HEK293 (cell line): Measurements from ENCODE around the gene PHACTR3.

Source experiments
- AEBP2 ChIP-seq: fragments of 450-650 bp; formaldehyde crosslinking; IDR thresholded peaks from 2 replicates; pipeline ENCODE4 v1.5.1; 2016; ENCODE audit warnings: missing biosample characterization, missing genetic modification characterization, borderline replicate concordance
- ELK4 ChIP-seq: IDR thresholded peaks from 2 replicates; pipeline ENCODE4 v1.6.1; 2011; ENCODE audit warnings: mild to moderate bottlenecking, low read depth, low read length, borderline replicate concordance
- GLIS1 ChIP-seq: fragments of 450-650 bp; formaldehyde crosslinking; IDR thresholded peaks from 2 replicates; pipeline ENCODE4 v1.5.1; 2016; ENCODE audit warnings: missing biosample characterization, missing genetic modification characterization
- KLF17 ChIP-seq: fragments of 450-650 bp; formaldehyde crosslinking; IDR thresholded peaks from 2 replicates; pipeline ENCODE4 v1.5.1; 2016; ENCODE audit warnings: missing biosample characterization, missing genetic modification characterization
- KLF7 ChIP-seq: fragments of 450-650 bp; formaldehyde crosslinking; IDR thresholded peaks from 2 replicates; pipeline ENCODE4 v1.5.1; 2016; ENCODE audit warnings: missing biosample characterization, missing genetic modification characterization, borderline replicate concordance
- MEIS1 ChIP-seq: sonication (generic); formaldehyde crosslinking; IDR thresholded peaks from 2 replicates; pipeline ENCODE4 v1.8.1; 2022; ENCODE audit warnings: missing genetic modification reagents, mild to moderate bottlenecking, borderline replicate concordance
- OVOL3 ChIP-seq: fragments of 450-650 bp; formaldehyde crosslinking; IDR thresholded peaks from 2 replicates; pipeline ENCODE4 v1.5.1; 2016; ENCODE audit warnings: missing biosample characterization, missing genetic modification characterization
- SCRT1 ChIP-seq: fragments of 450-650 bp; formaldehyde crosslinking; IDR thresholded peaks from 2 replicates; pipeline ENCODE4 v1.5.1; 2016; ENCODE audit warnings: missing biosample characterization, missing genetic modification characterization, borderline replicate concordance
- SP7 ChIP-seq: fragments of 450-650 bp; formaldehyde crosslinking; IDR thresholded peaks from 2 replicates; pipeline ENCODE4 v1.5.1; 2016; ENCODE audit warnings: missing biosample characterization, missing genetic modification characterization
- TSHZ1 ChIP-seq: fragments of 450-650 bp; formaldehyde crosslinking; IDR thresholded peaks from 2 replicates; pipeline ENCODE4 v1.5.1; 2016; ENCODE audit warnings: missing biosample characterization, missing genetic modification characterization, borderline replicate concordance
- WT1 ChIP-seq: fragments of 450-650 bp; formaldehyde crosslinking; IDR thresholded peaks from 2 replicates; pipeline ENCODE4 v1.5.1; 2016; ENCODE audit warnings: missing biosample characterization, missing genetic modification characterization
- ZBTB17 ChIP-seq: fragments of 450-650 bp; formaldehyde crosslinking; IDR thresholded peaks from 2 replicates; pipeline ENCODE4 v1.5.1; 2016; ENCODE audit warnings: missing biosample characterization, missing genetic modification characterization
- ZBTB26 ChIP-seq: fragments of 450-650 bp; formaldehyde crosslinking; optimal IDR thresholded peaks from 2 replicates; pipeline ENCODE3; 2016; ENCODE audit warnings: missing biosample characterization, mild to moderate bottlenecking, missing genetic modification characterization
- ZFP3 ChIP-seq: fragments of 450-650 bp; formaldehyde crosslinking; IDR thresholded peaks from 2 replicates; pipeline ENCODE4 v1.5.1; 2016; ENCODE audit warnings: low read depth, missing biosample characterization, missing genetic modification characterization
- ZNF10 ChIP-seq: fragments of 450-650 bp; formaldehyde crosslinking; IDR thresholded peaks from 2 replicates; pipeline ENCODE4 v1.5.1; 2017; ENCODE audit warnings: missing biosample characterization, missing genetic modification characterization
- ZNF121 ChIP-seq: fragments of 450-650 bp; formaldehyde crosslinking; IDR thresholded peaks from 2 replicates; pipeline ENCODE4 v1.5.1; 2016; ENCODE audit warnings: missing biosample characterization, missing genetic modification characterization
- ZNF133 ChIP-seq: fragments of 450-650 bp; formaldehyde crosslinking; IDR thresholded peaks from 2 replicates; pipeline ENCODE4 v1.5.1; 2016; ENCODE audit warnings: missing biosample characterization, missing genetic modification characterization
- ZNF174 ChIP-seq: fragments of 450-650 bp; formaldehyde crosslinking; IDR thresholded peaks from 2 replicates; pipeline ENCODE4 v1.5.0; 2017; ENCODE audit warnings: missing biosample characterization, mild to moderate bottlenecking, missing genetic modification characterization
- ZNF175 ChIP-seq: fragments of 450-650 bp; formaldehyde crosslinking; IDR thresholded peaks from 2 replicates; pipeline ENCODE4 v1.5.1; 2016; ENCODE audit warnings: missing biosample characterization, missing genetic modification characterization
- ZNF214 ChIP-seq: fragments of 450-650 bp; formaldehyde crosslinking; IDR thresholded peaks from 2 replicates; pipeline ENCODE4 v1.5.1; 2017; ENCODE audit warnings: missing biosample characterization, mild to moderate bottlenecking, missing genetic modification characterization, borderline replicate concordance
- ZNF221 ChIP-seq: fragments of 450-650 bp; formaldehyde crosslinking; IDR thresholded peaks from 2 replicates; pipeline ENCODE4 v1.5.1; 2017; ENCODE audit warnings: missing biosample characterization, missing genetic modification characterization, borderline replicate concordance
- ZNF223 ChIP-seq: fragments of 450-650 bp; formaldehyde crosslinking; IDR thresholded peaks from 2 replicates; pipeline ENCODE4 v1.5.1; 2016; ENCODE audit warnings: missing biosample characterization, missing genetic modification characterization
- ZNF292 ChIP-seq: fragments of 450-650 bp; formaldehyde crosslinking; IDR thresholded peaks from 2 replicates; pipeline ENCODE4 v1.5.1; 2016; ENCODE audit warnings: low read depth, missing biosample characterization, missing genetic modification characterization, borderline replicate concordance
- ZNF335 ChIP-seq: fragments of 450-650 bp; formaldehyde crosslinking; conservative IDR thresholded peaks from 2 replicates; pipeline ENCODE4 v1.5.1; 2016; ENCODE audit warnings: missing biosample characterization, missing genetic modification characterization
- ZNF350 ChIP-seq: fragments of 450-650 bp; formaldehyde crosslinking; IDR thresholded peaks from 2 replicates; pipeline ENCODE4 v1.5.0; 2017; ENCODE audit warnings: missing biosample characterization, mild to moderate bottlenecking, missing genetic modification characterization
- ZNF404 ChIP-seq: fragments of 450-650 bp; formaldehyde crosslinking; IDR thresholded peaks from 2 replicates; pipeline ENCODE4 v1.5.1; 2017; ENCODE audit warnings: missing biosample characterization, missing genetic modification characterization
- ZNF426 ChIP-seq: fragments of 450-650 bp; formaldehyde crosslinking; IDR thresholded peaks from 2 replicates; pipeline ENCODE4 v1.5.1; 2017; ENCODE audit warnings: missing biosample characterization, missing genetic modification characterization, mild to moderate bottlenecking, inconsistent platforms, moderate library complexity
- ZNF548 ChIP-seq: fragments of 450-650 bp; formaldehyde crosslinking; IDR thresholded peaks from 2 replicates; pipeline ENCODE4 v1.5.1; 2016; ENCODE audit warnings: missing biosample characterization, missing genetic modification characterization
- ZNF555 ChIP-seq: fragments of 450-650 bp; formaldehyde crosslinking; conservative IDR thresholded peaks from 2 replicates; pipeline ENCODE4 v1.5.1; 2017; ENCODE audit warnings: missing biosample characterization, mild to moderate bottlenecking, missing genetic modification characterization, inconsistent platforms
- ZNF580 ChIP-seq: fragments of 450-650 bp; formaldehyde crosslinking; IDR thresholded peaks from 2 replicates; pipeline ENCODE4 v1.5.1; 2016; ENCODE audit warnings: missing biosample characterization, missing genetic modification characterization
- ZNF600 ChIP-seq: fragments of 450-650 bp; formaldehyde crosslinking; IDR thresholded peaks from 2 replicates; pipeline ENCODE4 v1.5.1; 2016; ENCODE audit warnings: missing biosample characterization, missing genetic modification characterization
- ZNF777 ChIP-seq: fragments of 450-650 bp; formaldehyde crosslinking; IDR thresholded peaks from 2 replicates; pipeline ENCODE4 v1.5.1; 2017; ENCODE audit warnings: missing biosample characterization, missing genetic modification characterization, borderline replicate concordance

Gene PHACTR3

GRCh38 chr20:59835057-59835447 lies 230.7 kb downstream of the PHACTR3 start (continued):
- TF ChIP-seq AEBP2 = no peak
- no peak for TF ChIP-seq ZNF580 (tag by site-specific recombination)
- no peak for TF ChIP-seq SCRT1
- no peak for TF ChIP-seq MEIS1 (CRISPR knock-in tag)
- TF ChIP-seq ZNF223 (tag by site-specific recombination) = no peak
- no peak for TF ChIP-seq ZBTB26 (tag by site-specific recombination)
- no peak for TF ChIP-seq ZNF133
- TF ChIP-seq ZNF335 (tag by site-specific recombination) = no peak
- TF ChIP-seq SP7 (tag by site-specific recombination) = no peak
- TF ChIP-seq ZFP3 (tag by site-specific recombination) = no peak
- peak; percentile 99 for TF ChIP-seq GLIS1 (tag by site-specific recombination)
- no peak for TF ChIP-seq ZNF292 (tag by site-specific recombination)
- TF ChIP-seq ZNF426 = no peak
- 0 out of 2 replicates have a peak, but pooled peaks have one; percentile 30 for TF ChIP-seq TSHZ1 (tag by site-specific recombination)
- TF ChIP-seq ZNF174 (tag by site-specific recombination) = no peak
- no peak for TF ChIP-seq ZBTB17 (tag by site-specific recombination)
- no peak for TF ChIP-seq ZNF548 (tag by site-specific recombination)
- TF ChIP-seq KLF17 (tag by site-specific recombination) = no peak
- TF ChIP-seq ELK4 = no peak
- no peak for TF ChIP-seq ZNF404 (tag by site-specific recombination)
- no peak for TF ChIP-seq ZNF350
- no peak for TF ChIP-seq ZNF121 (tag by site-specific recombination)
- TF ChIP-seq OVOL3 = no peak
- peak; percentile 87 for TF ChIP-seq ZNF600 (tag by site-specific recombination)
- no peak for TF ChIP-seq KLF7 (tag by site-specific recombination)
- TF ChIP-seq ZNF214 (tag by site-specific recombination) = no peak
- no peak for TF ChIP-seq ZNF777 (tag by site-specific recombination)
- no peak for TF ChIP-seq ZNF221 (tag by site-specific recombination)
- no peak for TF ChIP-seq ZNF555 (tag by site-specific recombination)
- peak; percentile 96 for TF ChIP-seq WT1
- no peak for TF ChIP-seq ZNF10 (tag by site-specific recombination)
- no peak for TF ChIP-seq ZNF175
